22Rv1 (cell line): ENCODE measurements around the gene HS3ST3A1.

Experiments used
- H3K27ac ChIP-seq: fragments of 450-650 bp; 2 replicates; pipeline ENCODE4 v1.5.1; 2017
- ZFX ChIP-seq: fragments of 450-650 bp; IDR thresholded peaks from 2 replicates; pipeline ENCODE4 v1.6.1; 2017; ENCODE audit warnings: antibody characterized with exemption, borderline replicate concordance
- TF ChIP-seq, protein P1 (sequence below): fragments of 450-650 bp; IDR thresholded peaks from 2 replicates; pipeline ENCODE4 v1.5.1; 2017; ENCODE audit warnings: mild to moderate bottlenecking

Gene HS3ST3A1

DNA sequence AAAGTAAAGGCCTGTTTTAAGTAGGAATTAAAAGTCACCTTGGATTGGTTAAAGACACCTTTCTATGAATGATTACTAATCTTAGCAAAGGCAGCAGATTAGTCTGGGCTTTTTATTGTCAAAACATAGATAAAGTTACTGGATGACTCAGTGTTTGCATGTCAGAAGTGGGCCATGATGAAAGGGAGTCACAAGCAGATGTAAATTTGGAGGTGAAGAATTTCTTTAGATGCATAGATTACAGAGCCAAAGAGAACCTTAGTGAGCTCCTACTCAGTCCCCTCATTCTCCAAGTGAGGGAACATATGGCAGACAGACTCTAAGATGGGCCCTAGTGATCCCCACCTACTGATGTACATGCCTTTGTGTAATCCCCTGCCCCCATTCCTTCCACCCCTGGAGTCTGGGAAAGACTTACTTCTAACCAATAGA, 124.5 kb downstream of the HS3ST3A1 start:
- no peak for TF ChIP-seq ZFX
- TF ChIP-seq, protein P1, sequence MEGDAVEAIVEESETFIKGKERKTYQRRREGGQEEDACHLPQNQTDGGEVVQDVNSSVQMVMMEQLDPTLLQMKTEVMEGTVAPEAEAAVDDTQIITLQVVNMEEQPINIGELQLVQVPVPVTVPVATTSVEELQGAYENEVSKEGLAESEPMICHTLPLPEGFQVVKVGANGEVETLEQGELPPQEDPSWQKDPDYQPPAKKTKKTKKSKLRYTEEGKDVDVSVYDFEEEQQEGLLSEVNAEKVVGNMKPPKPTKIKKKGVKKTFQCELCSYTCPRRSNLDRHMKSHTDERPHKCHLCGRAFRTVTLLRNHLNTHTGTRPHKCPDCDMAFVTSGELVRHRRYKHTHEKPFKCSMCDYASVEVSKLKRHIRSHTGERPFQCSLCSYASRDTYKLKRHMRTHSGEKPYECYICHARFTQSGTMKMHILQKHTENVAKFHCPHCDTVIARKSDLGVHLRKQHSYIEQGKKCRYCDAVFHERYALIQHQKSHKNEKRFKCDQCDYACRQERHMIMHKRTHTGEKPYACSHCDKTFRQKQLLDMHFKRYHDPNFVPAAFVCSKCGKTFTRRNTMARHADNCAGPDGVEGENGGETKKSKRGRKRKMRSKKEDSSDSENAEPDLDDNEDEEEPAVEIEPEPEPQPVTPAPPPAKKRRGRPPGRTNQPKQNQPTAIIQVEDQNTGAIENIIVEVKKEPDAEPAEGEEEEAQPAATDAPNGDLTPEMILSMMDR: no peak
- no peak overlapping the region for H3K27ac ChIP-seq

- no peak for TF ChIP-seq ZFX
- TF ChIP-seq, protein P1: no peak
- no peak overlapping the region for H3K27ac ChIP-seq
Measured at GRCh38 chr17:13476720-13477119, 125.0 kb downstream of the HS3ST3A1 start.

- TF ChIP-seq, protein P1: no peak
- no peak for TF ChIP-seq ZFX
- no peak overlapping the region for H3K27ac ChIP-seq
Measured at GRCh38 chr17:13475574-13476223, 126.0 kb downstream of the HS3ST3A1 start.

GRCh38 chr17:13474073-13474800, 127.5 kb downstream of the HS3ST3A1 start:
- TF ChIP-seq, protein P1: no peak
- no peak for TF ChIP-seq ZFX
- no peak overlapping the region for H3K27ac ChIP-seq

DNA sequence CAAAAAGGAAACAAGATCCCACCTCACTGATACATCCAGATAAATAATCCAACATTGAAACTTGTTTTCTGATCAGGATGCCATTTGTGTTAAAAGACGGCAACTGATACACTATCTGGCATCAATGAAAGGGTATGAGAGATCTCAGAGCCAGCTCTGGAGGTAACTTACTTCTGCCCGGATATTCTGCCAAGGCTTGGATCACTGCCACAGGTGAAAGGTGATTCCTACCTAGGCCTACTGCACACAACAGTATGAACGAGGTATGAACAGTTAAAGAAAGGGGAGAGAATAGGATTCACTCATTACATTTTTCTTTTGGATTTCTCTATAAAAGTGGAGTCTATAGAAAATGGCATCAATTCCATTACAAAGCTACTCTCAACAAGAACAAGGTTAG, 136.1 kb downstream of the HS3ST3A1 start:
- no peak overlapping the region for H3K27ac ChIP-seq
- no peak for TF ChIP-seq ZFX
- TF ChIP-seq, protein P1: no peak

GRCh38 chr17:13462673-13463124, 139.0 kb downstream of the HS3ST3A1 start:
- TF ChIP-seq ZFX: no peak
- TF ChIP-seq, protein P1: no peak
- no peak overlapping the region for H3K27ac ChIP-seq

DNA sequence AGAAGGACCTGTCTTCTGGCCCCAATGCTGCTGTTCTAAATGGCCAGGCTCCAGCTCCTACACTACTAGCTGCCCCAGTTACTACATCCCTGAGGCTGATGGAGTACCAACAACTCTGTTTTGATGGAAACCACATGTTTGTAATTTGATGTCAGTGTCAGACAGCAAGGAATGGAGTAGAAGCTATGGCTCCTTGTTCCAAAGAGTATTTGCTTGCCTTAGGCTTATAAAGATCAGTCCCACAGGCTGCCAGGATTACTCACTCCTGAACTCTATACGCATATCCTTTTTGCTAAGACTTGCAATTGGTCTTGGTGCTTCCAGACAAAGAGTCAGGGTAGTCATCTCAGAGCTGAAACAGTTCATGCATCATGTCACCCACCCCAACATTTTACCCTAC, 139.6 kb downstream of the HS3ST3A1 start:
- no peak for TF ChIP-seq ZFX
- no peak overlapping the region for H3K27ac ChIP-seq
